ENCODE data around the gene CNBD2.
"Not testable (repeated sequence)": the region's sequence is repeated elsewhere in the genome, so short reads cannot be mapped to it uniquely, and the experiment has no call there.

CNBD2 gene

DNA sequence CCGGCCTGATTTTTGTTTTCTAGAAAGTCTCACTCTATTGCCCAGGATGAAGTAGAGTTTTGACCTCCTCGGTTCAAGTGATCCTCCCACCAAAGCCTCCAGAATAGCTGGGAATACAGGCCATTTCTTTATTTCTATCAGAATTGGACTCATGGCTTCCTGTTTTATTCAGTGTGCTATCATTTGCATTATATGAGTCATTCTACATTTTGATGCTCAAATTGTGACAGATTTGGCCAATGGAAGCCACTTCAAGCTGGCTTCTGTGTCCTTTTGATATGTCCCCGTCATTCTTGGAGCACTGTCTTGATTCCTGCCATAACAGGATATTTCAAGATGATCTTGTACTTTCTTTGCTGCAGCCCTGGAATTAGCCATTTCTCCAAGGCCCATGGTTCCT is 75.1 kb downstream of the CNBD2 start:
- no peak for FAIRE-seq
- TF ChIP-seq, protein P1, sequence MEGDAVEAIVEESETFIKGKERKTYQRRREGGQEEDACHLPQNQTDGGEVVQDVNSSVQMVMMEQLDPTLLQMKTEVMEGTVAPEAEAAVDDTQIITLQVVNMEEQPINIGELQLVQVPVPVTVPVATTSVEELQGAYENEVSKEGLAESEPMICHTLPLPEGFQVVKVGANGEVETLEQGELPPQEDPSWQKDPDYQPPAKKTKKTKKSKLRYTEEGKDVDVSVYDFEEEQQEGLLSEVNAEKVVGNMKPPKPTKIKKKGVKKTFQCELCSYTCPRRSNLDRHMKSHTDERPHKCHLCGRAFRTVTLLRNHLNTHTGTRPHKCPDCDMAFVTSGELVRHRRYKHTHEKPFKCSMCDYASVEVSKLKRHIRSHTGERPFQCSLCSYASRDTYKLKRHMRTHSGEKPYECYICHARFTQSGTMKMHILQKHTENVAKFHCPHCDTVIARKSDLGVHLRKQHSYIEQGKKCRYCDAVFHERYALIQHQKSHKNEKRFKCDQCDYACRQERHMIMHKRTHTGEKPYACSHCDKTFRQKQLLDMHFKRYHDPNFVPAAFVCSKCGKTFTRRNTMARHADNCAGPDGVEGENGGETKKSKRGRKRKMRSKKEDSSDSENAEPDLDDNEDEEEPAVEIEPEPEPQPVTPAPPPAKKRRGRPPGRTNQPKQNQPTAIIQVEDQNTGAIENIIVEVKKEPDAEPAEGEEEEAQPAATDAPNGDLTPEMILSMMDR (IDR thresholded peaks at IDR 0.05; ENCODE audit: insufficient read depth, missing control alignments) = no peak
- no peak for DNase-seq (ENCODE audit: insufficient read length, low spot score)

DNA sequence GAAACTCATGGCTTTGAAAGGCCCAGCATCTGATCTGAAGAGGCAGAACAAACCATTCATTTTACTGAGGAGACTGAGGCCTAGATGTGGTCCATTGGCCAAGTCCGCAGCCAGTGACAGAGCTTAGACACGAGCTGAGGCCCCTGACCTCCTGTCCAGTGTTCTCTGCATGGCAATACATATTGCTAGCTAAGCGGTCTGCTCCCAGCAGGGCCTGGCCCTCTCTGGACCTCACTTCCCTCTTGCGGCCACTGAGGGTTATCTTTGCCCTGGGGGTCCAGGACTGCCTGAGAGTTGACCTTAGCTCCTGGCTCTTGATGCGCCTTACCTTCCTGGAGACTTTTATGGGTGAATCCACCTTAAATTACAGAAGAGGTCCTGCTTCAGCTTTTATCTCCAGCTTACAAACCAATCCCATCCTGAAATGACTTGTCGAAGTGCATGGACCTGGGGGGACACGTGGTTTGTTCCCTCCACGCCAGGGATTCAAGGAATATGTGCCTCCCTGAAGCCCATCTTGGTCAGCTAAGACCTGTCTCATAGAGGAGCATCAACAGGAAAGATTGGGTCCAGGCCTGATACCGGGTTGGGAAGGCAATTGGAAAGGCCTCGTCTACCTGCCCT is 75.6 kb downstream of the CNBD2 start:
- FAIRE-seq = no peak
- DNase-seq (ENCODE audit: insufficient read length, low spot score) = no peak
- TF ChIP-seq, protein P1 (IDR thresholded peaks at IDR 0.05; ENCODE audit: insufficient read depth, missing control alignments) = no peak

DNA sequence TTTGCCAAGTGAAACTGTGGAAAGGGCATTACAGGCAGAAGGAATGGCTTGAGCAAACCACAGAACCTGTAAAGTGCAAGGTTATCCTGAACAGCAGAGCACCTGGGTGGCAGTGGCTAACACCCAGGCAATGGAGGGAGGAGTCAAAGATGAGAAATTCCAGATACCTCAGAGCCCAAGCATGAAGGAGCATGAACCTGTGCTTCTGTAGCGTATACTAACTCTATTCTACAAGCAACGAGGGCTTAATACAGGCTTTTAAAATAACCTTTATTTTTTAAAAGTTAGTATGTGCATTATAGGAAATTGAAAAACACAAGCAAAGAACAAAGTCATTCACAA is 77.0 kb downstream of the CNBD2 start:
- DNase-seq (ENCODE audit: insufficient read length, low spot score) = no peak
- TF ChIP-seq, protein P1 (IDR thresholded peaks at IDR 0.05; ENCODE audit: insufficient read depth, missing control alignments) = no peak
- FAIRE-seq = no peak

DNA sequence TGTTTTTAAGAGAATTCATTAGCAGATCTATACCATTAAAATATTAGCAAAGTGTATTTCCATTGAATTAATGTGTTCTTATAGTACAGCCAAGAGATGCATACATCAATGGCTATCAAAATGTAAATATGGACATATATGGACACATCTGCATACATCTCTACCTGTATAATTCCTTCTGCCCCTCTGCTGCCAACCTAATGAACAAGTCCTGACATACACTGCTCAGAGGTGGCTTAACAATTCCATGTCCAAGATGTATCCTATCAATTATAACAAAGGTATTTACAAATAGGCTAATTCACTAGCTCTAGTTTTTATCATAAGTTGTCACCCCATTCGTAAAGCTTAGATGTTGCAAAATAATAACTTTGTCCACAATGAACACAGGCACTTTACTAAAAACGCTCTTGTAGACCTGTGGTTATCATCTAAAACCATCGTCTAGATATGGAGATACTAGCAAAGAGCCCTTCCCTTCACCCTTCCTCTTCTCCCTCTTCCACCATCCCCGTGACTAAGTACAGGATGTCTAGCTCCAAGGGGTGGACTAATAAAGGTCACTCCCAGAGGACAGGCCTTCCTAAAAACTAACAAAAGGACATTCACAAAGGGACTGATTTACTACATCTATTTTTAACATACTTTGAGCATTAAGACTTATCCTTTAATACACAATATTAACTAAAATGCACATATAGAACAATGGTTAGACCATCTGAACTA is 77.8 kb downstream of the CNBD2 start:
- not testable (repeated sequence) for DNase-seq (ENCODE audit: insufficient read length, low spot score); FAIRE-seq

DNA sequence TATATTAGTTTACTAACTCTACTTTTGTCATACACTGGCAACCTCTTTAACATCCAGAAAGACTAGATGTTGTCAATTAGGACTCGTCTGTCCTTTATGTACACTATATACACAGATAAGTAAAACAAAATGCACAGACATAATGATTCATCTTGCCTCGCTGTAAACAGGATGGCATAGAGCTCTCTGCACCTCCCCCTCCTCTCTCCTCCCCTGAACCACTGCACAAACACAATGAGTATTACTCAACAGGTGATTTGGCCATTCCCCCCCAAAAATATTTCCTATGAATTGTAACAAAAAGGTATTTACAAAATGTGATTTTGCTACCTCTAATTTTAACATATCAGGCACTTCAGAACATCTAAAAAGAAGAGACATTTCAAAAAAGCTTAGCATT is 81.0 kb downstream of the CNBD2 start:
- not testable (repeated sequence) for FAIRE-seq; DNase-seq (ENCODE audit: insufficient read length, low spot score)

DNA sequence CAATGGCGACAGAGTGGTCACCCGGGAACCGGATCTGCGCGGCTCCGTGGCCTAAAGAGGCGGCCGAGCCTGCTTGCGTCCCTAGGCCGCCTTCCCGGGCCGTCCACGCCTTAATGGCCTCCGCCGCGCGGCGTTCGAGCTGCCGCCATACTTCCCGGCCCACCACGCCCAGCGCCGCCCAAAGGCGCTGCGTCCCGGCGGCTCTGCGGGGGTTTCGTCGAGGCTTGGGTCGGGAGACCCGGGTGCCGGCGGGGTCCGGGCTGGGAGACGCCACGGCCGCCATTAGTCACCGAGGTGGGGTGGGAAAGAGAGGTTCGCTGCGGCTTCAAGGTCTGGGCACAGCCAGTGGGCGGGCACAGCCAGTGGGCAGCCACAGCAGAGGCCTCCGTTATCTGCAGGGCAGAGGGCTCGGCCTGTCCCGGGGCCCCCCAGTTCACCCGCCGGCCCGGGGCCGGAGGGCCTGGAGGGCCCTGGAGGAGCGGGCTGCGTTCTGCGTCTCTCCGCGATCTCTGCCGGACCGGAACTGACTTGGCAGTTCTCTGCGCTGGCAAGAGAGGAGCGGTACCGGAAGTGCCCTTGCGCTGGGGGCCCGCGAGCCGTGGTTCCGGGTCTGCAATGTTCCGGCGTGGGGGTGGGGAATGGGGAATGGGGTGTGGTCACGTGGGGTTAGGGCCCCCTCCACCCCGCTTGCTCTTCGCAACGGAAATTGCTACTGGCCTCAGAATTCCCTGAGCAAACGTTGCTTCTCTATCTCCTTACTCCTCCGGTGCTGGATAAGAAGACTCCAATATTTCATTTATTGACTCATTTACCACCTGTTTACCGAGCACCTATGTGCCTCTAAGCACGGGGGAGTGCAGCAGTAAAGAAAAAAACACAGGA is 82.3 kb downstream of the CNBD2 start:
- no peak for FAIRE-seq
- TF ChIP-seq, protein P1 (IDR thresholded peaks at IDR 0.05; ENCODE audit: insufficient read depth, missing control alignments) = no peak
- DNase-seq (ENCODE audit: insufficient read length, low spot score) = peak; percentile 86

DNA sequence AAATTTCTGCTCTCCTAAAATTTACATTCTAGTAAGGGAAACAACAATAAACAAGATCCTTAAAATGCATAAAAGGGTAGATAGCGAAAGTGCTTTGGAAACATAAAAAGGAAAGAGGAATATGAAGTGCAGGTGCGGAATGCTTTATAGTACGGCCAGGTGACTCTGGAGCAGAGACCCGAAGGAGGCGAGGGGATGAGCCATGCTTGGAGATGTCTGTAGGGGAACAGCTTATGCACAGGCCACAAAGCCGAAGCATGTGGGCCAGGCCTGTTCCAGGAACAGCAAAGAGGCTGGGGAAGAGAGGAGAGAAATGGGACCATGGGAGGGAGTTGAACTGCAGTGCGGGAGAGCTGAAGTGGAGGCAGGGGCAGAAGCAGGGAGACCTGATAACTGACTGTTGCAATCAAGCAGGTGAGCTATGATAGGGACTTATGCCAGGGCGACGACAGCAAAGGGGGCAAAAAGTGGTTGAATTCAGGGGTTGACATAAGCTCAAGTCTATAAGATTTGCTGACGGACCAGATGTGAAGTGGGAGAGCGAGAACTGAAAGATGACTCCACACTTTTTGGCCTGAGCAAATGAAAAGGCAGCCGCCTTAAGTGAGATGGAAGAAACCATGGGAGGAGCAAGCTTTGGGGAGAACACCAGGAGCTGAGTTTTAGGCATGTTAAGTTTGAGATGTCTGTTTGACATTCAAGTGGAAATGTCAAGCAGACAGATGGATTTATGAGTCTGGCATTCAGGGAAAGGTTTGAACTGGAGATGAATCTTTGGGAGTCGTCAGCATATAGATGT is 83.1 kb downstream of the CNBD2 start:
- FAIRE-seq (no peak), DNase-seq (ENCODE audit: insufficient read length, low spot score) (no peak)
- TF ChIP-seq, protein P1 (IDR thresholded peaks at IDR 0.05; ENCODE audit: insufficient read depth, missing control alignments) = no peak

All from D721Med (cell line).